Measurements from ENCODE around the gene GNG7.

GRCh38 chr19:2744113-2744512, 41.6 kb upstream of the GNG7 start:
- no peak for TF ChIP-seq POLR2A (IDR thresholded peaks at IDR 0.05)
- no peak for TF ChIP-seq CTCF (IDR thresholded peaks at IDR 0.05)
